HG03432 (cell line): ENCODE measurements around the gene PAPSS1.
"Not testable (repeated sequence)": the region's sequence is repeated elsewhere in the genome, so short reads cannot be mapped to it uniquely, and the experiment has no call there.

Experiments
- ATAC-seq: cut with Tn5 transposase; IDR thresholded peaks from one replicate; pipeline ENCODE4 v1.9.1; 2021; ENCODE audit warnings: mild to moderate bottlenecking, moderate library complexity; ENCODE audit not compliant: unreplicated experiment

PAPSS1 gene

DNA sequence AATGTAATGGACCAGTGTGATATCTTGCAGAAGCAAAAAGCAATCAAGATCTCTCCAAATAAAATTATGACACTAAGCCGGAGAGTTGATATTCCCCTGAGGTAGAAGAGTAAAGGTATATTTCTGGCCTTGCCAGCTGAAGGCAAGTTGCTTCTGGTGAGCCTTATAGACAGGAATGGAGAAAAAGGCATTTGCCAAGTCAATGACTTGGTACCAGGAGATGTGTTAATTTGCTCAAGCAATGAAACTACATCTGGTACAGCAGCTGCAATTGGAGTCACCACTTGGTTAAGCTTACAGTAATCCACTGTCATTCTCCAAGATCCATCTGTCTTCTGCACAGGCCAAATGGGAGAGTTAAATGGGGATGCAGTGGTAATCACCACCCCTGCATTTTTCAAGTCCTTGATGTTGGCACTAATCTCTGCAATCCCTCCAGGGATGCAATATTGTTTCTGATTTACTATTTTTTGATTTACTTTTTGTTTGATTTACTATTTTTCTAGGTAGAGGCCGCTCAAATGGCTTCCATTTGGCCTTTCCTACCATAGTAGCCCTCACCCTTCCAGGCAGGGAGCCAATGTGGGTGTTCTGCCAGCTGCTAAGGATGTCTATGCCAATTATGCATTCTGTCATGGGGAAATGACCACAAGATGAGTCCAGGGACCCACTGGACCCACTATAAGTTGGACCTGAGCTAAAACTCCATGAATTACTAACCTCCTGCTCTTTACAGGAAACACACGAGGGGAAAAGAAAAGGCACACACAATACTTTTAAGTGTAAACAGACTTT is 6.3 kb upstream of the PAPSS1 start:
- not testable (repeated sequence) for ATAC-seq

- no peak for ATAC-seq
Measured at GRCh38 chr4:107725281-107725859, 5.3 kb upstream of the PAPSS1 start.

DNA sequence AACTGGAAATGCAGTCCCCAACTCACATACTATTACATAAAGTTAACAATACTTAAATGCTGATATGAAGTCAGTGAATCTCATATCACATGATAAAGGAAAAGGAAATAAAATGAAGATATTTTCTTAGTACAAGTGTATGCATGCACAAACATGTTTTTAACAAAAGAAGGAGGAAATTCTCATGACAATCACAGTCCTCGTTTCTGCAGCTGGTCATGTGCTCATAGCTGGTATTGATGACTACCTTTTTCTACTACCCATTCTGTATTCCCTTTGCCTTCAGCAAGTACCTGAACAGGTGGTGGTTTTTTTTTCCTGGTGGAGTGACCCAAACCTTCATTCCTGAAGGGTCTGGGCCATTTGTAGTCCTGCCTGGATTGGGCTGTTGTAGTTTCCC is 3.3 kb upstream of the PAPSS1 start:
- not testable (repeated sequence) for ATAC-seq

- no peak for ATAC-seq
Measured at GRCh38 chr4:107721436-107722100, 1.5 kb upstream of the PAPSS1 start.

GRCh38 chr4:107719207-107719921 is 670 bp downstream of the PAPSS1 start:
- ATAC-seq: peak; percentile 15

DNA sequence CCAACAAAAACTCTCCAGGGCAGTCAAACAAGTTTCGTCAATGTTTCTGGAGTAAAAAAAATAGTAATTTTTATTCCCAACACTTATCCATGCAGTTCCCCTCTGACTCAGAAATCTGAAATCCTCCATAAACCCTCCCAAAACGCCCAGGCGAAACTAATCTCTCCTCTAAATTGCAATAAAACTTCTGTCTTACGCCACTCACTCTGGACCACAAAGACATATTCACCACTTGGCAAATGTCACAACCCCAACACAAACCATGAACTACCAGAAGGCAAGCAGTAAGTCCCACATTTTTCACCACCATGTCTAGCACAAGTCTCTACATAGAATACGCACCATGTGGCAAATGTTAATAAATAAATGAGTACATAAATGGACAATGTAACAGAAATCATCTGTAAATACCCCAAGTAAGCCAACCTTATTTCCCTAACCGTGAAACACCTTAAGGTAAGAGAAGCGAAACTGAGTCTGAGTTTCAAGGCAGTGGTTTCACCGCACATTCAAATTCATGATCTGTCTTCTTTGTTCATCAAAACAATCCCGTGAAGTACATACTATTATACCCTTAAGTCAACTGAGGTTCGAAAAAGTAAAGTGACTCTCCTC is 1.6 kb downstream of the PAPSS1 start:
- ATAC-seq: peak; percentile 17

GRCh38 chr4:107714256-107714655 is 5.8 kb downstream of the PAPSS1 start:
- no peak for ATAC-seq

- ATAC-seq: no peak
Measured at GRCh38 chr4:107712236-107712635, 7.8 kb downstream of the PAPSS1 start.

DNA sequence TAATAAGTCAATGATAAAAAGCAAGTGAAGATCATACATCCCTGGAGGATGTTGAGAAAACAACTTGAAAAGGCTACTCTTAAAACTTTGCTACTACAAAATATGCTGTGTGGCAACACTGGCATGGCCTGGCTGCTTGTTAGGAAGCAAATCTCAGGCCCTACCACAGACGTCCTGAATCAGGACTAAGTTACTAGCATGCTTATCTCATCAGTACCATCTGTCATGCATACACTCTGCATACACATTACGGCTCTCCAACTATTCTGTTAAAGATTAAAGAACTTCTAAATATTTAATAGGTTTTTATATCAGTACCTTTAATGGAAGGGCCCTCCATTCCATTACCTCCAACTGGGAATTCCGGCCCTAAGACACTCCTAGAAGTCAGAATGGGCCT is 8.2 kb downstream of the PAPSS1 start:
- ATAC-seq: no peak

DNA sequence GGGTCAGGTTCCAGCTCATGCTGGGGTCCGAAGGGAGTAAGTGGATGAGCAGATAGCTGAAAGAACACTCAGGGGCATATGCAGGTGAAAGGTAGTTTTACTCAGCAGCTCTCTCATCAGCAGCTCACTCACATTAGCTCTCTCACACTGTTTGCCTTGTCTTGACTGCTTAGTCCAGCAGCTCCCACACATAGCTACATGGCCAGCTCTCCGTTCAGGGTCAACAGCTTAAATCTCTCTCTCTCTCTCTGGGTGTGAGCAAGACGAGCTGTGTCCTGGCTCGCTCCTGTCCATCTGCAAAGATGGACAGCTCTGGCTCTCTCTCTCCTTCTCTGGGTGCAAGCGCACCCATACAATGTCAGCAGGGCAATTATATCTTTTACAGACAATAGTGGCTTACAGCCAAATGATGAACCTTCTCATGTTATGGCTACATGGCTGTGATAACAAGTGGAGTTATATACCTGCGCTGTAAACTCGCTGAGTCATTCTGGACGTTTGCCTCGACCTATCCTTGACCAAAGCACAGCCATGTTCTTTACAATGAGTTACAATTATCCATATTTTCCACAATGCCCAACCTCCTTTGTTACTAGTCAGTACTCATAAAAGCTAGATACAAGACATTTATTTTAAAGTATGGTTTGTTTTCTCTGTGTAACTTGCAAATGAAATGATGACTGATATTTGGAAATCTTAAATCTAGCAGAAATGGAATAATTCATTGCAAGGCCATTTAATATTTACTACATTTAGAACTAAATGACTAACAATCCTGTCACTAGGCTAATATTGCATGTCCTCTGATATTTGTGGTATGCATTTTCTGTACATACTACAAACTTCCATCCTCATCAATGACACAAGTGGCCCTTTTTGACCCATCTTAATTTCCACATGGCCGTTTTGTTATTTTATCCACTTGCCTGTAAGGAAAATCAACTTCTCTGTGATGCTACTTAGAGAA is 9.3 kb downstream of the PAPSS1 start:
- no peak for ATAC-seq

- no peak for ATAC-seq
Measured at GRCh38 chr4:107709916-107710315, 10.1 kb downstream of the PAPSS1 start.

DNA sequence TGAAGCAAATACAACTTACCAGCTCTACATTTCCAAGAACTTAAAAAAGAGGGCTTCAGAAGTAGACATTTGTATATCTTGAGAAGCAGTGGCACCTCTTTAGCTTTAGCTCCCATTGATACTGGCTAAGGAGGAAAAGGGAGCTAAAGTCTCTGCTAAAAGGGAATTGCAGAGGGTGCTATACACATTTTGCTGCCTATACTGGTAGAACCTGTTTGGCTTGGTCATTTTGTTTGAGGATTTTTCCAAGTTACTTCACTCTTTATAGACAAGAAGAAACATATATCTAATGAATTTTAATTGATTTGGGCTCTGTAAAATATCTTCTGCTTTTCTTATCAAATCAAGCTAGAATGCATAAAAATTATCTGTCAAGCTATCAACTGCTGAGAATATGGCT is 11.8 kb downstream of the PAPSS1 start:
- ATAC-seq: no peak

DNA sequence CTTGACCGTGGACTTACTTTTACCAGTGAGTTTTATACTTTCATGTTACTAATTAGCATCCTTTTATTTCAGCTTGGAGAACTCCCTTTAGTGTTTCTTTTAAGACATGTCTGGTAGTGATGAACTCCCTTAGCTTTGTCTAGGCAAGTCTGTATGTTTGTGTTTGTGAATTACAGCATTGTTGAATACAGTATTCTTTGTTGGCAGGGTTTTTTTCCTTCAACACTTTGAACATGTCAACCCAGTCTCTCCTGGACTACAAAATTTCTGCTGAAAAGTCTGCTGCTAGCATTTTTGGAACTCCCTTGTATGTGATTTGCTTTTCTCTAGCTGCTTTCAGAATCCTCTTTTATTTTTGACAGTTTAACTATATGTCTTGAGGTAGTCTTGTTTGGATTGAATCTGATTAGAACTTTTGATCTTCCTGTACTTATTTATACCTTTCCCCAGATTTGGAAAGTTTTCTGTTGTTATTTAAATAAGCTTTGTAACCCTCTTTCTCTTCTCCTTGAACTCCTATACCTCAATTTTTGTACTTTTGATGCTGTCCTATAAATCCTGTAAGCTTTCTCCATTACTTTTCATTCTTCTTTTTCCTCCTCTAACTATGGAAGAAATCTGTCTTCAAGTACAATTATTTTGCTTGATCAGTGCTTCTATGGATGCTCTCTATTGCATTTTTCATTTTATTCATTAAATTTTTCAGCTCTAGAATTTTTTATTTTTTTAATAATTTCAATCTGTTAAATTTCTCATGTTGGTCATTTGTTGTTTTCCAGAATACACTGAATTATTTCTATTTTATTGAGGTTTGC is 14.1 kb downstream of the PAPSS1 start:
- no peak for ATAC-seq

DNA sequence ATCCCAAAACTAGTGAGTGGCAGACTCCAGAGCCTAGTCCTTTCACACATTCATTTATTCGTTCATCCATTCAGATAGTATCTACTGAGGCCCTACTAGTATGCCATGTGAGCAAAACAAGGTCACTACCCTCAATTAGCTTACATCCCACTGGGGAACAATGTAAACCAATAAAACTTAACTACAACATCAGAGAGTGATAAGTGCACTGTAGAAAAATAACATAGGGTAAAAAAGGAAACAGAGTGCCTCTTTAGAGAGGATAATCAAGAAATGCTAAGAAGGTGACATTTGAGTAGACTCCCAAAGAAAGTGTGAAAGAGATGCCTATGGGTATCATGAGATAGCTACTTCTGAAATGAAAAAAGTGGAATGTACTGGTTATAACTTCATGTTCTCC is 18.5 kb downstream of the PAPSS1 start:
- no peak for ATAC-seq

GRCh38 chr4:107699466-107700206 is 20.4 kb downstream of the PAPSS1 start:
- no peak for ATAC-seq

DNA sequence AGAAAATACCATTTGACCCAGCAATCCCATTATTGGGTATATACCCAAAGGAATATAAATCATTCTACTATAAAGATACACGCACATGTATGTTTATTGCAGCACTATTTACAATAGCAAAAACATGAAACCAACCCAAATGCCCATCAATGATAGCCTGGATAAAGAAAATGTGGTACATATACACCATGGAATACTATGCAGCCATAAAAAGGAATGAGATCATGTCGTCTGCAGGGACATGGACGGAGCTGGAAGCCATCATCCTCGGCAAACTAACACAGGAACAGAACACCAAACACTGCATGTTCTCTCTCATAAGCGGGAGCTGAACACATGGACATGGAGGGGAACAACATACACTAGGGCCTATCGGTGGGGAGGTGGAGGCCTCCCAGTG is 23.8 kb downstream of the PAPSS1 start:
- ATAC-seq: not testable (repeated sequence)

- no peak for ATAC-seq
Measured at GRCh38 chr4:107693132-107693531, 26.9 kb downstream of the PAPSS1 start.

- ATAC-seq: no peak
Measured at GRCh38 chr4:107692202-107692601, 27.8 kb downstream of the PAPSS1 start.
